ENCODE data around the gene PRUNE2.
"Not testable (repeated sequence)": the region's sequence is repeated elsewhere in the genome, so short reads cannot be mapped to it uniquely, and the experiment has no call there.

PRUNE2 gene

GRCh38 chr9:76616780-76617179, 289.1 kb downstream of the PRUNE2 start:
- DNase-seq, result no peak

- DNase-seq, result no peak
These were observed 290.7 kb downstream of the PRUNE2 start for GRCh38 chr9:76615177-76615603.

GRCh38 chr9:76613974-76614373, 291.9 kb downstream of the PRUNE2 start:
- DNase-seq, result no peak

- DNase-seq, result no peak
These were observed 292.6 kb downstream of the PRUNE2 start for GRCh38 chr9:76613150-76613781.

- DNase-seq, result no peak
These were observed 295.9 kb downstream of the PRUNE2 start for GRCh38 chr9:76610011-76610352.

- no peak for DNase-seq
These were observed 296.5 kb downstream of the PRUNE2 start for GRCh38 chr9:76609285-76610010.

- no peak for DNase-seq
These were observed 297.2 kb downstream of the PRUNE2 start for GRCh38 chr9:76608575-76609273.

- DNase-seq, result no peak
These were observed 298.0 kb downstream of the PRUNE2 start for GRCh38 chr9:76607730-76608436.

- no peak for DNase-seq
These were observed 300.5 kb downstream of the PRUNE2 start for GRCh38 chr9:76605321-76605900.

GRCh38 chr9:76603931-76604570, 301.9 kb downstream of the PRUNE2 start:
- no peak for DNase-seq

- no peak for DNase-seq
These were observed 302.4 kb downstream of the PRUNE2 start for GRCh38 chr9:76603448-76603895.

GRCh38 chr9:76602199-76602598, 303.7 kb downstream of the PRUNE2 start:
- no peak for DNase-seq

- no peak for DNase-seq
These were observed 305.8 kb downstream of the PRUNE2 start for GRCh38 chr9:76600007-76600615.

GRCh38 chr9:76598981-76599380, 306.9 kb downstream of the PRUNE2 start:
- DNase-seq, result no peak

GRCh38 chr9:76595645-76596044, 310.3 kb downstream of the PRUNE2 start:
- DNase-seq, result no peak

GRCh38 chr9:76594764-76595424, 311.0 kb downstream of the PRUNE2 start:
- DNase-seq, result no peak

- DNase-seq, result not testable (repeated sequence)
These were observed 311.8 kb downstream of the PRUNE2 start for GRCh38 chr9:76593961-76594735.

GRCh38 chr9:76592974-76593347, 313.0 kb downstream of the PRUNE2 start:
- DNase-seq, result no peak

- DNase-seq, result no peak
These were observed 313.6 kb downstream of the PRUNE2 start for GRCh38 chr9:76592091-76592973.
